ENCODE results near the gene STRN3. TPM values are rescaled to one million over a fixed set of nuclear protein-coding genes. Genes with fewer than 3 reads are reported as not detected.

STRN3 gene
- total and polyA plus RNA-seq, 2 donors (not counting 1 experiment from before 2014, with no cell fraction given) = 7.7 to 43.9 TPM

GRCh38 chr14:31042300-31042699 lies 16.1 kb upstream of the STRN3 start:
- POLR2A ChIA-PET = no interaction called here
- CTCF ChIA-PET = no interaction called here
- no peak overlapping the region for H2AFZ ChIP-seq (ENCODE audit: insufficient read depth, low read depth, low read length, poor library complexity, severe bottlenecking)

GRCh38 chr14:31038521-31039166 lies 12.5 kb upstream of the STRN3 start:
- Histone ChIP-seq H4K20me1 (ENCODE audit: control insufficient read depth, insufficient read depth, low read length, poor library complexity, severe bottlenecking) (no peaks in the 10 kb centered on the region), H3K9ac (ENCODE audit: low read length) (no peak overlapping the region), H3K9me3 (ENCODE audit: control extremely low read depth in 1 of 3, control insufficient read depth in 2 of 3, insufficient read depth in 1 of 3, low read length in 2 of 3) (no peaks in the 10 kb centered on the region), H3K4me3 (ENCODE audit: control extremely low read depth in 1 of 5, extremely low read depth in 1 of 5, insufficient read depth in 1 of 5, low read depth in 2 of 5, low read length in 4 of 5) (no peak overlapping the region), H3K4me1 (ENCODE audit: control insufficient read depth in 2 of 2, insufficient read depth in 2 of 2, low read length in 2 of 2) (no peaks in the 10 kb centered on the region), H3K79me2 (ENCODE audit: control insufficient read depth, insufficient read depth, low read length) (peaks cover 22% of the 10 kb centered on the region), H3K4me2 (replicated peaks; ENCODE audit: low read depth, low read length, poor library complexity, severe bottlenecking) (no peak overlapping the region), H3K27ac (ENCODE audit: low read length in 2 of 2) (no peak overlapping the region), H2AFZ (ENCODE audit: insufficient read depth, low read depth, low read length, poor library complexity, severe bottlenecking) (no peak overlapping the region), H3K36me3 (replicated peaks in 1 of 2; ENCODE audit: control extremely low read depth in 1 of 2, control insufficient read depth in 1 of 2, extremely low read depth in 1 of 2, insufficient read depth in 2 of 2, low read length in 1 of 2) (peaks cover 0 to 3% of the 10 kb centered on the region in 2 experiments), H3K27me3 (replicated peaks in 1 of 4; ENCODE audit: control extremely low read depth in 1 of 4, control insufficient read depth in 3 of 4, insufficient read depth in 4 of 4, low read length in 3 of 4) (no peaks in the 10 kb centered on the region)
- no CpG with 5 or more reads among the region's 3 CpGs for WGBS (ENCODE audit: insufficient coverage)
- no peak for TF ChIP-seq EZH2 (IDR thresholded peaks at IDR 0.05; ENCODE audit: borderline replicate concordance, insufficient read depth, low read depth, low read length, poor library complexity, severe bottlenecking)
- TF ChIP-seq, protein P1, sequence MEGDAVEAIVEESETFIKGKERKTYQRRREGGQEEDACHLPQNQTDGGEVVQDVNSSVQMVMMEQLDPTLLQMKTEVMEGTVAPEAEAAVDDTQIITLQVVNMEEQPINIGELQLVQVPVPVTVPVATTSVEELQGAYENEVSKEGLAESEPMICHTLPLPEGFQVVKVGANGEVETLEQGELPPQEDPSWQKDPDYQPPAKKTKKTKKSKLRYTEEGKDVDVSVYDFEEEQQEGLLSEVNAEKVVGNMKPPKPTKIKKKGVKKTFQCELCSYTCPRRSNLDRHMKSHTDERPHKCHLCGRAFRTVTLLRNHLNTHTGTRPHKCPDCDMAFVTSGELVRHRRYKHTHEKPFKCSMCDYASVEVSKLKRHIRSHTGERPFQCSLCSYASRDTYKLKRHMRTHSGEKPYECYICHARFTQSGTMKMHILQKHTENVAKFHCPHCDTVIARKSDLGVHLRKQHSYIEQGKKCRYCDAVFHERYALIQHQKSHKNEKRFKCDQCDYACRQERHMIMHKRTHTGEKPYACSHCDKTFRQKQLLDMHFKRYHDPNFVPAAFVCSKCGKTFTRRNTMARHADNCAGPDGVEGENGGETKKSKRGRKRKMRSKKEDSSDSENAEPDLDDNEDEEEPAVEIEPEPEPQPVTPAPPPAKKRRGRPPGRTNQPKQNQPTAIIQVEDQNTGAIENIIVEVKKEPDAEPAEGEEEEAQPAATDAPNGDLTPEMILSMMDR (IDR thresholded peaks at IDR 0.05) = no peak
- no peak for DNase-seq
- Mint-ChIP-seq H3K4me3 (no peak overlapping the region), H3K4me1 (no peaks in the 10 kb centered on the region), H3K27me3 (no peaks in the 10 kb centered on the region), H3K27ac (no peak overlapping the region), H3K9me3 (ENCODE audit: insufficient read depth) (no peaks in the 10 kb centered on the region)
- intact Hi-C loops (cut with micrococcal nuclease) = no loop called here
- CTCF ChIA-PET = interaction anchor here (0.7 to 1.0 kb wide), 2 partner anchors 31 to 793 kb away, joined by 3 read pairs; no protein-coding TSS in a partner anchor
- ATAC-seq (ENCODE audit: low read depth) = no peak
- POLR2A ChIA-PET = no interaction called here

More at GRCh38 chr14:31042300-31042699, 16.1 kb upstream of the STRN3 start:
- H3K4me1 ChIP-seq (ENCODE audit: control insufficient read depth in 2 of 2, insufficient read depth in 2 of 2, low read length in 2 of 2) = no peaks in the 10 kb centered on the region
- H3K4me1 Mint-ChIP-seq = peaks cover 2% of the 10 kb centered on the region
- H3K4me3 Mint-ChIP-seq = no peak overlapping the region
- H3K4me2 ChIP-seq (replicated peaks; ENCODE audit: low read depth, low read length, poor library complexity, severe bottlenecking) = no peak overlapping the region
- no peak overlapping the region for H3K27ac ChIP-seq (ENCODE audit: low read length in 2 of 2)
- H3K4me3 ChIP-seq (ENCODE audit: control extremely low read depth in 1 of 5, extremely low read depth in 1 of 5, insufficient read depth in 1 of 5, low read depth in 2 of 5, low read length in 4 of 5) = no peak overlapping the region
- no peak overlapping the region for H3K27ac Mint-ChIP-seq
- intact Hi-C loops (cut with micrococcal nuclease) = no loop called here
- H3K9me3 Mint-ChIP-seq (ENCODE audit: insufficient read depth) = no peaks in the 10 kb centered on the region
- DNase-seq = no peak
- H3K36me3 ChIP-seq (replicated peaks in 1 of 2; ENCODE audit: control extremely low read depth in 1 of 2, control insufficient read depth in 1 of 2, extremely low read depth in 1 of 2, insufficient read depth in 2 of 2, low read length in 1 of 2) = peaks cover 0 to 3% of the 10 kb centered on the region in 2 experiments
- H3K27me3 ChIP-seq (replicated peaks in 1 of 4; ENCODE audit: control extremely low read depth in 1 of 4, control insufficient read depth in 3 of 4, insufficient read depth in 4 of 4, low read length in 3 of 4) = no peaks in the 10 kb centered on the region
- ATAC-seq (ENCODE audit: low read depth) = no peak
- H3K9me3 ChIP-seq (ENCODE audit: control extremely low read depth in 1 of 3, control insufficient read depth in 2 of 3, insufficient read depth in 1 of 3, low read length in 2 of 3) = no peaks in the 10 kb centered on the region
- TF ChIP-seq, protein P1 (IDR thresholded peaks at IDR 0.05) = no peak
- TF ChIP-seq EZH2 (IDR thresholded peaks at IDR 0.05; ENCODE audit: borderline replicate concordance, insufficient read depth, low read depth, low read length, poor library complexity, severe bottlenecking) = no peak
- H3K9ac ChIP-seq (ENCODE audit: low read length) = no peak overlapping the region
- no peaks in the 10 kb centered on the region for H4K20me1 ChIP-seq (ENCODE audit: control insufficient read depth, insufficient read depth, low read length, poor library complexity, severe bottlenecking)
- H3K27me3 Mint-ChIP-seq = no peaks in the 10 kb centered on the region
- H3K79me2 ChIP-seq (ENCODE audit: control insufficient read depth, insufficient read depth, low read length) = peaks cover 21% of the 10 kb centered on the region
- no CpG with 5 or more reads among the region's 1 CpG for WGBS (ENCODE audit: insufficient coverage)

Measured in B cell (primary cell).